ENCODE data around the gene AGAP3. TPM values are rescaled to one million over a fixed set of nuclear protein-coding genes. Genes with fewer than 3 reads are reported as not detected.
"Not testable (repeated sequence)": the region's sequence is repeated elsewhere in the genome, so short reads cannot be mapped to it uniquely, and the experiment has no call there.

The AGAP3 gene
- 110 and 115 TPM in 2 replicates for total RNA-seq
- 193 TPM for polyA plus RNA-seq (2012)

DNA sequence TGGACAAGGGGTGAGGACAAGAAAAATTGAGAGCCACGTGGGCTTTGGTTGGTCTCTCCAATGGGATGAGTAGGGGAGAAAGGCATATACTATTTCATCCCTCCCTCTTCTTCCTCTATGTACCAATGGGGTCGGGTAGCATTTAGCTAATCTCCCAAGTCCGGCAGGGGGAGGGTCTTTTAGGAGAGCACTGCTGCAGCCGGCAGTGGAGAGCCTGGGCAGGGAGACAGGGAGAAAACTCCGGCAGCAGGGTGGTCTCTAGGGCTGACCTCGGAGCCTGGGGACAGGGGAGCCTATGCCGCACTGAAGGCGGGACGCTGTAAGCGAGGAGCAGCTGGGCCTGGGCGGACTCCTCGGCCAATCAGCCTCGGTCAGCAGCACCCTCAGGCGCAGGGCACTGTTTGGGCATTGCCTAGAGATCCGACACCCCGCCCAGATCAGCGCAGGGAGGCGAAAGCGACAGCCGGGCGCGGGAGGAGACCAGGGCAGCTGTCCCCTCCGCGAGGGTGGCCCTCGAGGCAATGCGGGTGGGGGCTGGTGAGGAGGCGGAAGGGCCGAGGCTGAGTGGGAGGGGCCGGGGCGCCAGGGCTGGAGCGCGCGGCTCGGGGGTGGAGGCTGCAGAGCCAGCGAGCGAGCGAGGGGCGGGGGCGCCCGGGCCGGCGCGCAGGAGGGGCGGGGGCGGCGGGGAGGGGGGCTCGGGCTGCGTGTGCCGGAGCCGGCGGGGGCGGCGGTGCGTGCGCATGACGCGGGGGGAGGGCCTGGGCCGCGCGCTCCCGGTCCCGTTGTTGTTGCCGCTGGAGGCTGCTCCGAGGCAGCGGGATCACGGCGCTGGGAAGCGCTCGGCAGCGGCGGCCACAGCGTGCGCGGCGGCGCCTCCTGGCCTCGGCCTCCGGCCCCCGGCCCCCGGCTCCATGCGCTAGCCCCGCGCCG is at the start of gene AGAP3:
Gene AGAP3 (plus strand): TSS at position 785 of the 930 bp plus-strand sequence. CDS start 267 bp downstream, outside the sequence.
- DNase-seq (ENCODE audit: low read depth) = peak; percentile 99

DNA sequence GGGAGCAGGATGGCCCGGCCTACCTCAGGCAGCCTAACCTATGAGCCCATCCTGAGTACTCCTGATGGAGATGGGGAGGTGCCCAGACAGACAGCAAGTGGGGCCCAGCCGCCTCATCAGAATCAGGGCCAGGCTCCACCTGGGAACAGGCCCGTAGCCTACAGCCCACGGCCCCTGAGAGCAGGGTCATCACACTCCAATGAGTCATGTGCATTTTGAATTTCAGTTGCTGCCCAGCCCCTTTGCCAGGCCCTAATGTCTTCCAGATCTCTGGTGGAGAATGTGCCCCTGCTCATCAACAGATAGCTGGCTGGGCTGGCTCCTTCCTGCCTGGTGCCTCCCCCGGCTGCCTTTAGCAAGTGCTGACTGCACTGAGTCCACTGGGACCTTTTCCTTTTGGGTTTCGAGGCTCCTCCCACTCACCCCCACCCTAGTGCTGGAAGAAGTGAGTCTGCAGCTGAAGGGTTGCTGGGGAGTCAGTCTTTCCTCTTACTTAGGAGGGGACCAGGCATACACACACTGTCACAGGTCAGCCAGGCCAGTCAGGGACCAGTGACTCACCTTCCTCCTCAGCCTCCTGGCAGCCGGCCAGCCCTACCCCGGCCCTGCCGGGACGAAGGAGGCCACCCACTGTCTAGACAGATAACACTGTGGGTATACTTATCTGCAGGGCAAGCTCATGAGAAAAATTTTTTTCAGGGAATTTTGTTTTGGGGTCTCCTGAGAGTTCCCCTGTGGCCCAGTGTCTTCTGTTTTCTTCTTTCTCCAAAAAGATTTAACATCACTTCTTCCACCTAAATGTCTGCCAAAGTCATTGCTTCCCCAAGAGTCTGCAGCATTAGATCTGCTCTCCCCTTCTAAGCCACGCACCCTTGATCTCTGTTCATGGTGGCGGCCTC is 47.1 kb upstream of the AGAP3 start:
- DNase-seq (ENCODE audit: low read depth) = peak; percentile 90

DNA sequence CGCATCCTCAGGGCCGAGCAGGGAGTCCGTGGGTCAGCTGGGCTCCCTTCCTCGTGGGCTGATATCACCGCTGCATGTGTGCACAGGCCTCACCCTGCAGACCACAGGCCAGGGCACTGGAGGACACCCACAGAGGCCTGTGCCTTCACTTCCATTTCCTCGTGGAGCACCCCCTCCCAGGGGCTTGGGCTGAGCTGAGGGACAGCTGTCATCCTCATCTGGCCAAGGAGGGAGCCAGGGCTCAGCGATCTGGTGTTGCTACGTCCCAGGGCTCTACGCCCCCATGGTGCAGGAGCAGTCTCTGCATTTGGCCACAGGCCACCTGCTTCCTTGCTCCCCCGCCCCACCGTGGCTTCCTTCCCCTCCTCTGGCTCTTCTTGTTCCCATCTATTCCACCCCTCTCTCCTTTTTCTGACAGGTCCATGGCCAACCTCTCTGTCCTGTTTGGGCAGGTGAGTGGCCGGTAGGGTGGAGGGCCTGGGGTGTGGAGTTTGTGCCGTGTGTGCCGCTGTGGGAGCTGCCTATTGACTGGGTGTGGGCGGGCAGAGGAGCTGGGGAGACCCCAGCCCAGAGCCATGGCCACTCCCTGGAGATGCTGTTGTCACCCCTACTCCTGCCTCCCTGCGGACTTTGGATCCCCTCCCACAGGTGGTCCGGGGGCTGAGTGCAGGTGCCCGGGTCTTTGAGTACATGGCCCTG is 46.3 kb upstream of the AGAP3 start:
- peak; percentile 84 for DNase-seq (ENCODE audit: low read depth)

DNA sequence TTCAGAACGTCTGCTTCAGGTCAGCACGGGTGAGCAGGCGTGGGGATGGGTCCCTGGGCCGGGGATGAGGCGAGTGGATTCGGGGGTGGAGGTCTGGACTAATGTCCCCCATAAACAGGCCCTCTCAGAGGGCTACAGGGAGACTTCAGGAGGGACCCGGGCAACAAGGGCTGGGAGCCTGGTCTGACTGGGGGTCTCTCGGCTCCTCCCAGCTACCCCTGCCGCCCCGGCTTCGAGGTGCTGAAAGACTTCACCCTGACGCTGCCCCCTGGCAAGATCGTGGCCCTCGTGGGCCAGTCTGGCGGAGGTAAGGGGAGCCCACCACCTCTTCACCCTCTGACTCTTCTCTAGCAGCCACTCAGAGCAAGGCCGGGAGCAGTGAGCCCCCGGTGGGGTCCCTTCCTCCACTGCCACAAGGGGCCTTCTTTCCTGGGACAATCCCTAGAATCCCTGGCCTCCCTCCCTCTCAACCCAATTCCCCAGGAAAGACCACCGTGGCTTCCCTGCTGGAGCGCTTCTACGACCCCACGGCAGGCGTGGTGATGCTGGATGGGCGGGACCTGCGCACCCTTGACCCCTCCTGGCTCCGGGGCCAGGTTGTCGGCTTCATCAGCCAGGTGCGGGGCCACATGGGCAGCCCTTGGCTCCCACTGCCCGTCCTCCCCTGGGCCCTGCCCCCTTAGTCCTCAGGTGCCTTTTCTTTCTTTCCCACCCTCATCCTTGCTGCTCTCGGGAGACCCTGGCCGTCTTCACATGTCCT is 45.5 kb upstream of the AGAP3 start:
- DNase-seq (ENCODE audit: low read depth) = no peak

DNA sequence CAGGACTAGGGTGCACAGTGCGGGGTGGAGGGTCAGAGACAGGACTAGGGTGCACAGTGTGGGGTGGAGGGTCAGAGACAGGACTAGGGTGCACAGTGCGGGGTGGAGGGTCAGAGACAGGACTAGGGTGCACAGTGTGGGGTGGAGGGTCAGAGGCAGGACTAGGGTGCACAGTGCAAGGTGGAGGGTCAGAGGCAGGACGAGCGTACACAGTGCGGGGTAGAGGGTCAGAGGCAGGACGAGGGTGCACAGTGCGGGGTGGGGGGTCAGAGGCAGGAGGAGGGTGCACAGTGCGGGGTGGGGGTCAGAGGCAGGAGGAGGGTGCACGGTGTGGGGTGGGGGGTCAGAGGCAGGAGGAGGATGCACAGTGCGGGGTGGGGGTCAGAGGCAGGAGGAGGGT is 42.8 kb upstream of the AGAP3 start:
- DNase-seq (ENCODE audit: low read depth) = not testable (repeated sequence)

DNA sequence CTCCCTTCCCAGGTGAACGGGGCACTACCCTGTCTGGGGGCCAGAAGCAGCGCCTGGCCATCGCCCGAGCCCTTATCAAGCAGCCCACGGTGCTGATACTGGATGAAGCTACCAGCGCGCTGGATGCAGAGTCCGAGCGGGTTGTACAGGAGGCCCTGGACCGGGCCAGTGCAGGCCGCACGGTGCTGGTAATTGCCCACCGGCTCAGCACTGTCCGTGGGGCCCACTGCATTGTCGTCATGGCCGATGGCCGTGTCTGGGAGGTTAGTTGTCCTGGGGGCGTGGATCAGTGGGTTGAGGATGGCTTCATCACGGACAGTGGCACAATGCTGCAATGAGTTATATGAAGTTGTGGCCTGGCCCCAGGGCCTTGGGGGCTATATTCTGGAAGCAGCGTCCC is 42.3 kb upstream of the AGAP3 start:
- no peak for DNase-seq (ENCODE audit: low read depth)

DNA sequence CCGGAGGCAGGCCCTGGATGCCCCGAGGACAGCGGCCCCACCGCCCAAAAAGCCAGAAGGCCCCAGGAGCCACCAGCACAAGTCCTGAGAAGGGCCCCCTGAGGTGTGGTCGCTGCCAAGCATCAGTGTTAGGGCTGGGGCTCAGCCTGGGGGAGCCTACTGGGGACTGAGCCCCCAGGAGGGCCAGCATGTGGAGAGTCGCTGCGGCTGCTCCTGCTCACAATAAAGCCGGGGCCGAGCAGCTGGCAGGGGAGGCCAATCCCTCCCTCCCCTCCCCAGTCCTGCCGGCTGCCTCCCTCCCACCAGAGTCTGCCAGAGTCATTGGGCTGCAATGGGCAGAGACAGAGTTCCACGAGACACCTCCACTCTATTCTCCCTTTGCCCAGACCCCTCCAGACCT is 41.0 kb upstream of the AGAP3 start:
- no peak for DNase-seq (ENCODE audit: low read depth)

DNA sequence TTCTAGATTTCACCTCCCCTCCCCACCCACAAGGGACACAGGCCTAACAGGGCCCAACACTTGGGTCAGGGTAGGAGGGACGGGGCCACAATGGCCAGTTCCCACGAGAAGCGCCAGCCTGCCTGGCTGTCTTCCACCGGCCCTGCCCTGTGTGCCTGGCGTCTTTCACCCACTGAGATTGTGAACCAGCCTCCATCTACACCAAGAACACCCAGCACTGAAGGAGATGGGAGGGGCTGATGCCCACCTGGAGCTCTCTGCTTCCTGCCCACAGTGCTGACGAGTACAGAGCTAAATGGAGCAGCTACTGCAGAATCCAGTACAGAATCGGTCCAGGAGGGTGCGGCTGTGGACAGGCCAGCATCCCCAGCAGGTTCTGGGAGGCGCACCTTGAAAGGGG is 40.3 kb upstream of the AGAP3 start:
- DNase-seq (ENCODE audit: low read depth) = no peak

DNA sequence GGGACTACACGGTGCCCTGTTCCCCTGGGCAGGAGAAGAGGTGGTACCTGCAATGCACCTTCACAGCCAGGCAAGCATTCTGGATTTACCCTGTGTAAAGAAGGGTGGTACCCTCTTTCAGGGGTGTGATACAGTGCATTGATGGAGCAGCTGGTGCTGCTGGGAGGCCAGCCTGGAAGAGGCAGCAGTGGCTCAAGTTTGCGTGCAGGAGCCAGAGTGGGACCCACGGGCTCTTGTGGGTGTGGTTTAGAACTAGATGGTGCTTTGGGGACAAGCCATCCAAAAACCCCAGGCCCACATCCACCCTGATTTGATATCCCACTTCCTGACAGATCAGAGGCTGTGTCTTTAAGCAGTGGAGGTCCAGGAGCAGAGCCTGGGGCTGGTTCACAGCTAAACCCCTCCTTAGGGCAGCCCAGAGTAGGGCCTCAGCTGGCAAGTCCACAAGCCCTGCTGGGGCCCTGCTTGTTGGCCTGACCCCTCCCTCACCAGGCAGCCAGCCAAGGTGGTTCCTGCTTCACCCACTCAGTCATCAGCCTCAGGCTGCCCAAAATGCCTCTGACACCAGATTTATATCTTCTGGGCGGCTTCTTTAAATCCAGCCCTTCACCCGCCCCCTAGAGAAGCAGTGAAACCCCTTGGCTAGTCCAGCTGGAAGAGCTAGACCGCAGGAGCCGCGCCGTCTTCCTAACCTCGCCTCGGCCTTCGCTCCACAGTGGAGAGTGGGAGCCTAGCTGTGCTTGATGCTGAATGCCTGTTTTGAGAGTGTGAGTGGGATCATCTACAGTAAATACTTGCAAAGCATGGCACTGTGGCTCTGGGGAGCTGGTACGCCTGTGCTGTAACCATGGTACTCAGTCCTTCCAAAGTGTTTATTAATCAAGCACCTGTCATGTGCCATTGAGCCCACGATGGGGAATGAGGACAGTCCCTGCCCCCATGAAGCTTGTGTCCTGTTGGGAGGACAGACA is 39.4 kb upstream of the AGAP3 start:
- peak; percentile 87 for DNase-seq (ENCODE audit: low read depth)

DNA sequence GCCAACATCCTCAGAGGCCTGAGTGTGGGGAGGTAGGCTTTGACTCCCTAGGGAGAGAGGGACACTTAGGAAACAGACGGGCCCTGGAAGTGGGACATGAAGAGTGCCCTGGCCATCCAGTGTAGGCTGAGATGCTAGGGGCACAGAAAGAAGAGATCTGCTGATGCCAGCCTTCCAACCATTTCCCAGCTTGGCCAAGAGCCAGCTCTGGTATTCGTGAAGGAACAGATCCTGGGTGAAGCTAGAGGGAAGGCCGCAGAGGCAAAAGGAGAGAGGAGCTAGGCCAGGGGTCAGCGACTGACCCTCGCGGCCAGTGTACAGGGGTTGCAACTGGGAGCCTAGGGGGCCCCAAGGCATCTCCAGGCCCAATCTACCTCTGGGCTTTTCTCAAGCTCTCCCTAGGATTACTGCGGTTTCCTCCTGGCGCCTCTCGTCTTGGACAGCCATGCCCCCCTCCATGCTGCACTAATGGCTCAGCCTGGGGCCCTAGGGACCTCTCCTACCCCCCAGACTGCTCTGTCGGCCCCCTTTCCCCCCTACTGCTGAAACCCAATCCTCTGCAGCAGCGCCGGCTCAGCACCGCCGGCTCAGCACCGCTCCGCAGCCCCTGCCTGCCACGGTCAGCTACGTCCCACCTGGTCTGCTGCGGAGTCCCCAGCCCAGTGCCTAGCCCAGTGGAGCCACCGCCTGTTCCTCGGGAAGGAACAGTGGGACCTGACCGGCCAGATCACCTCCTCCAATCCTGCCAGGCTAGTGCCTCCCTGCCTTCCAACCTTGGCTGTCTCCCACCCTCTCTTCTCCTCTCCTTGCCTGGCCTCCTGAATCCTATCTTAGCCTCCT is 38.1 kb upstream of the AGAP3 start, which contains the start of gene ASIC3:
Gene ASIC3 (plus strand): TSS at position 556 of the 840 bp plus-strand sequence. CDS start 355 bp downstream, outside the sequence.
- DNase-seq (ENCODE audit: low read depth) = no peak

DNA sequence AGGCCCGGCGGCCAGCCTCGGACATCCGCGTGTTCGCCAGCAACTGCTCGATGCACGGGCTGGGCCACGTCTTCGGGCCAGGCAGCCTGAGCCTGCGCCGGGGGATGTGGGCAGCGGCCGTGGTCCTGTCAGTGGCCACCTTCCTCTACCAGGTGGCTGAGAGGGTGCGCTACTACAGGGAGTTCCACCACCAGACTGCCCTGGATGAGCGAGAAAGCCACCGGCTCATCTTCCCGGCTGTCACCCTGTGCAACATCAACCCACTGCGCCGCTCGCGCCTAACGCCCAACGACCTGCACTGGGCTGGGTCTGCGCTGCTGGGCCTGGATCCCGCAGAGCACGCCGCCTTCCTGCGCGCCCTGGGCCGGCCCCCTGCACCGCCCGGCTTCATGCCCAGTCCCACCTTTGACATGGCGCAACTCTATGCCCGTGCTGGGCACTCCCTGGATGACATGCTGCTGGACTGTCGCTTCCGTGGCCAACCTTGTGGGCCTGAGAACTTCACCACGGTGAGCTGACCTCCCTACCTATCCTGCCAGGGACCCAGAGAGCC is 37.3 kb upstream of the AGAP3 start:
- no peak for DNase-seq (ENCODE audit: low read depth)

DNA sequence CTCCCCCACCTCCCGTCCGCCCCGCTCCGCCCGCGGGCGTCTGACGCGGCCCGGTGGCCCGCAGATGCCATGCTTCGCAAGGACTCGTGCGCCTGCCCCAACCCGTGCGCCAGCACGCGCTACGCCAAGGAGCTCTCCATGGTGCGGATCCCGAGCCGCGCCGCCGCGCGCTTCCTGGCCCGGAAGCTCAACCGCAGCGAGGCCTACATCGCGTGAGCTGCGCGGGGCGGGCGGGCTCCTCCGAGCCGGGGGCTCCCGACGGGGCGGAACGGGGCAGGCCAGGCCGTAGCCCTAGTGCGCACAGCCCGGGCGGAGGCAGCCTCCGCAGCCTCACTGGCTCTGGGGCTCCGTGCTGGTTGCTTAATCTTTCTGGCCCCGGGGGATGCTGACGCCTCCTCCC is 35.2 kb upstream of the AGAP3 start:
- DNase-seq (ENCODE audit: low read depth) = peak; percentile 40

DNA sequence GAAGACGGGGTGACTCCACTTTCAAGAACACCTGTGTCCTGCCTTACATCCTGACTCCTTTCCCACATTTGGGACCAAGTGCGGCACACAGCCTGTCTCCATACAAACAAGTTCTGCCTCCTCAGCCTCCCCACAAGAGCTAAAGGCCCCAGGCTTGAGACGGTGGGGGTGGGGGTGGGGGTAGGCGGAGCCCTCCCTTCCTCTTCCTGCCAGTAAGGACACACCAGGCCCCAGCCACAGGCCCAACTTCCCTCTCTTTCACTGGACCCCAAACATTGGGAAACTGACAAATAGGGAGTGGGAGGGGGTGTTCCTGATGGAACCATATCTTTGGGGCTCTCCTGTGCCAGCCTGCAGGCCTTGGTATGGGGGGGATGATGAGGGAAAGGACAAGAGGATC is 33.2 kb upstream of the AGAP3 start:
- DNase-seq (ENCODE audit: low read depth) = no peak

DNA sequence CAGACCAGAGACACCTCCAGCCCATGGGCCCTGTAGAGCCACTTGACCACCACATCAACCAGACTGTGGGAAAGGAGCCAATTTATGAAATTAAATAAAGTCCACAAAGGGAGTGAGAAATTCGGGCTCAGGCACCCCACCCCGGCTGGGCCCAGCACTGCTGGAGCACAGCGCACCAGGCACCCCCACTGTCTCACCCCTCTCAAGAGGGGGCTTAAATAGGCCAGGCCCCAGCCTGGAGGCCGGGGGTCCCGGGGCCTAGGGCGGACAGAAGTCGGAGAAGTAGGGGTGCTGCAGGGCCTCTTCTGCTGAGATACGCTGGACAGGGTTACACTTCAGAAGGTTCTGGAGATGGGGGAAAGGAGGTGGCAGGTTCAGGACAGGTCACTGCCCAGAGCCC is 32.5 kb upstream of the AGAP3 start:
- DNase-seq (ENCODE audit: low read depth) = no peak

DNA sequence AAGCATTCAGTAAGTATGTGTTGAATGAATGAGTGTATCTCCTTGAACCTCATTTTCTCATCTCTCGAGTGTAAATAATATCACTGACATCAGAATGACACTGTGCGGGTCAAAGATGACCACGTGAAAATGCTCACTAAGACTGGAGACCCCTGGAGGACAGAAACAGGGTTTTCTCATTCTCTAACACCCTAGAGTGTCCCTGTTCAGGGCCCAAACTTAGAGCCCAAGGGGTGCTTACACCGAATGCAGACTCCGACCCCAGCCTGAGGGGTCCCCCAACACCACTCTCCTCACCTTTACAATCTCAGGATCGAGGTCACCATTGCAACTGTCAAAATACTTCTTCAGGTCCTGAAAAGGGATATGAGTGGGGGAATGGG is 30.0 kb upstream of the AGAP3 start:
- no peak for DNase-seq (ENCODE audit: low read depth)

DNA sequence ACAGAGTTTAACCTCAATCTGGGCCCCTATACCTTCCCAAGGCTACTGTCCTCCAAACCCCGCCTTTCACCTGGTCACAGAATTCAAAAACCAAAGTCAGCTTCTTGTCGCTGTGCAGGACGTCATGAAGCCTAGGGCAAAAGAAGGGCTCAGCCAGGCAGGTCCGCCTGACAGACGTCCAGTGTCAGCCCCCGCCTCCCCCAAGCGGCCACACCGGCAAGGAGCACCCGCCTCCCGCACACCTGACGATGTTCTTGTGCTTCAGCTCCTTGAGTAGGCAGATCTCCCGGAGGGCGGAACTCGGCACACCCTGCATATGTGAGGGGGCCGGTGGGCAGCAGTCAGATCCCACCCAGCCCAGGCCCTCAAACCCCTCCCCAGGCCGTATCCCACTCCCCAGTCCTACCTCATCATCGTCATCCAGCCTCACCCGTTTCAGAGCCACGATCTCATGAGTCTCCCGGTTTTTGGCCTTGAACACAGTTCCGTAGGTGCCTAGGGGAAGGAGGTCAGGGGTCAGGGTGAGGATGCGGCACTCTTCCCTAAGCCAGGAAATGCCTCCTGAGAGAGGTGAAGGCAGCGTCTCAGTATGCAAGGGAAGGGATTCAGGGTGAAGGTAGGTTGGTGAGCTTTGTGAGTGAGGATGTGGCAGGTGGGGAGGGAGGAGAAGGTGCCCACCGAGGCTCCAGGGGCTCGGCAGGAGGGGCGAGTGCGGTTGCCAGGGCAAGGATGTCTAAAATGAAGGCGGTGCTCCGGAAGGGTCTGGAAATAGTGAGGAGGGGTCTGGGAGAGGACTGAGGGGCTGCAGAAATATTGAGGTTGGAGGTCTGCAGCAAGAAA is 29.4 kb upstream of the AGAP3 start:
- no peak for DNase-seq (ENCODE audit: low read depth)

DNA sequence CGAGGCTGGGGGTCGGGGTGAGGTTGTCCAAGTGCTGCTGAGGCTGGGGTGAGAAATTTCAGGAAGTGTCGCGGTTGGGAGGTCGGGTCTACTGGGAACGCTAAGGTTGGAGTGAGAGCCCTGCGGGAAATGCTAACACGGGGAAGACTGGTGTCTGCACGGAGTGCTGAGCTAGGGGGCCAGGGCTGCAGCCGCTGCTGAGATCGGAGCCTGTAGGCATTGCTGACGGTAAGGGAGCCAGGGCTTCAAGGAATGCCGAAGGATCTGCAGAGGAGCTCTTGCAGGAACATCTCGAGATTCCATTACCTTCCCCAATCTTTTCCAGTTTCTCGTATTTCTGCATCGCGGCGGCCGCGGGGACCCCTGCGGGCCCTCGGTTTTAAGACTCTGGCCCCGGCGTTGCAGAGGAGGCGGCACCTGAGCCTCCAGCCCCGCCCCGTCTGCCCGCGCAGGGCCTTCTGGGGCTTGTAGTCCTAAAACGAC is 28.7 kb upstream of the AGAP3 start, which contains the start of gene CDK5:
Gene CDK5 (minus strand): TSS at position 392 of the 483 bp plus-strand sequence. CDS start 49 bp downstream, at position 343.
- DNase-seq (ENCODE audit: low read depth) = no peak
